ENCODE measurements around the gene ZBTB20. TPM values are rescaled to one million over a fixed set of nuclear protein-coding genes. Genes with fewer than 3 reads are reported as not detected.

Gene ZBTB20
- polyA plus RNA-seq, 1 donor from 2014 or later, result 4.8 TPM

DNA sequence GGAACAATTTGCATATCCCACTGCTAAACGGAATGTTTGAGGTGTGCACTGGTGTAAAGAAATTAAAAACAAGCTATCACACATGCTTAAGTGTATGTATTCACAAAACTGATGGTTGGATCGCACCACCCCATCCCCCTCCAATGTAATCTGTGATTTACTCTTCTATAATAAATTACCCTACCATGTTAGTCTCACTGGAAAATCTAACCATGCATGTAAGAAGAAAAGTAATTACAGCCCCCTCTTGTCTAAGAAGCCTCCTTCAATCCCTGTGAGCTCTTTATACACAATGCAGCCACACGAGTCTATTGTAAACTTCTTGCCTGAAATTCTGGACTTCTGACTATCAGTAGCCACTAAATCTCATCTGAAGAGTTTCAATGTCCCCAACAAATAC is 173.6 kb downstream of the ZBTB20 start:
- no peaks in the 10 kb centered on the region for H3K27me3 ChIP-seq (ENCODE audit: insufficient read depth, low read depth, low read length)
- no peak overlapping the region for H2AFZ ChIP-seq (ENCODE audit: low read depth, low read length)
- no peaks in the 10 kb centered on the region for H3K79me2 ChIP-seq (replicated peaks; ENCODE audit: insufficient read depth, low read length)
- H3K36me3 ChIP-seq (ENCODE audit: insufficient read depth, low read length), result no peaks in the 10 kb centered on the region
- H3K9ac ChIP-seq (ENCODE audit: low read length), result no peak overlapping the region
- TF ChIP-seq EZH2 (IDR thresholded peaks at IDR 0.05; ENCODE audit: borderline replicate concordance, insufficient read depth, low read length, poor library complexity, severe bottlenecking) (no peak), MXI1 (conservative IDR thresholded peaks at IDR 0.05; ENCODE audit: poor library complexity, severe bottlenecking) (no peak), TAF1 (IDR thresholded peaks at IDR 0.05; ENCODE audit: low read depth) (no peak), SMC3 (conservative IDR thresholded peaks at IDR 0.05; ENCODE audit: poor library complexity) (no peak), RAD21 (conservative IDR thresholded peaks at IDR 0.05) (no peak)
- TF ChIP-seq, protein P1, sequence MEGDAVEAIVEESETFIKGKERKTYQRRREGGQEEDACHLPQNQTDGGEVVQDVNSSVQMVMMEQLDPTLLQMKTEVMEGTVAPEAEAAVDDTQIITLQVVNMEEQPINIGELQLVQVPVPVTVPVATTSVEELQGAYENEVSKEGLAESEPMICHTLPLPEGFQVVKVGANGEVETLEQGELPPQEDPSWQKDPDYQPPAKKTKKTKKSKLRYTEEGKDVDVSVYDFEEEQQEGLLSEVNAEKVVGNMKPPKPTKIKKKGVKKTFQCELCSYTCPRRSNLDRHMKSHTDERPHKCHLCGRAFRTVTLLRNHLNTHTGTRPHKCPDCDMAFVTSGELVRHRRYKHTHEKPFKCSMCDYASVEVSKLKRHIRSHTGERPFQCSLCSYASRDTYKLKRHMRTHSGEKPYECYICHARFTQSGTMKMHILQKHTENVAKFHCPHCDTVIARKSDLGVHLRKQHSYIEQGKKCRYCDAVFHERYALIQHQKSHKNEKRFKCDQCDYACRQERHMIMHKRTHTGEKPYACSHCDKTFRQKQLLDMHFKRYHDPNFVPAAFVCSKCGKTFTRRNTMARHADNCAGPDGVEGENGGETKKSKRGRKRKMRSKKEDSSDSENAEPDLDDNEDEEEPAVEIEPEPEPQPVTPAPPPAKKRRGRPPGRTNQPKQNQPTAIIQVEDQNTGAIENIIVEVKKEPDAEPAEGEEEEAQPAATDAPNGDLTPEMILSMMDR (IDR thresholded peaks at IDR 0.05; ENCODE audit: poor library complexity, severe bottlenecking), result no peak
- TF ChIP-seq, protein P2, sequence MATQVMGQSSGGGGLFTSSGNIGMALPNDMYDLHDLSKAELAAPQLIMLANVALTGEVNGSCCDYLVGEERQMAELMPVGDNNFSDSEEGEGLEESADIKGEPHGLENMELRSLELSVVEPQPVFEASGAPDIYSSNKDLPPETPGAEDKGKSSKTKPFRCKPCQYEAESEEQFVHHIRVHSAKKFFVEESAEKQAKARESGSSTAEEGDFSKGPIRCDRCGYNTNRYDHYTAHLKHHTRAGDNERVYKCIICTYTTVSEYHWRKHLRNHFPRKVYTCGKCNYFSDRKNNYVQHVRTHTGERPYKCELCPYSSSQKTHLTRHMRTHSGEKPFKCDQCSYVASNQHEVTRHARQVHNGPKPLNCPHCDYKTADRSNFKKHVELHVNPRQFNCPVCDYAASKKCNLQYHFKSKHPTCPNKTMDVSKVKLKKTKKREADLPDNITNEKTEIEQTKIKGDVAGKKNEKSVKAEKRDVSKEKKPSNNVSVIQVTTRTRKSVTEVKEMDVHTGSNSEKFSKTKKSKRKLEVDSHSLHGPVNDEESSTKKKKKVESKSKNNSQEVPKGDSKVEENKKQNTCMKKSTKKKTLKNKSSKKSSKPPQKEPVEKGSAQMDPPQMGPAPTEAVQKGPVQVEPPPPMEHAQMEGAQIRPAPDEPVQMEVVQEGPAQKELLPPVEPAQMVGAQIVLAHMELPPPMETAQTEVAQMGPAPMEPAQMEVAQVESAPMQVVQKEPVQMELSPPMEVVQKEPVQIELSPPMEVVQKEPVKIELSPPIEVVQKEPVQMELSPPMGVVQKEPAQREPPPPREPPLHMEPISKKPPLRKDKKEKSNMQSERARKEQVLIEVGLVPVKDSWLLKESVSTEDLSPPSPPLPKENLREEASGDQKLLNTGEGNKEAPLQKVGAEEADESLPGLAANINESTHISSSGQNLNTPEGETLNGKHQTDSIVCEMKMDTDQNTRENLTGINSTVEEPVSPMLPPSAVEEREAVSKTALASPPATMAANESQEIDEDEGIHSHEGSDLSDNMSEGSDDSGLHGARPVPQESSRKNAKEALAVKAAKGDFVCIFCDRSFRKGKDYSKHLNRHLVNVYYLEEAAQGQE (IDR thresholded peaks at IDR 0.05; ENCODE audit: borderline replicate concordance), result no peak
- H3F3A ChIP-seq (ENCODE audit: insufficient read depth, low read length, poor library complexity, severe bottlenecking), result no peaks in the 10 kb centered on the region
- no peaks in the 10 kb centered on the region for H3K9me2 ChIP-seq (ENCODE audit: insufficient read depth, low read length)
- H3K9me3 ChIP-seq (ENCODE audit: low read length), result no peaks in the 10 kb centered on the region
- peak overlapping the region; percentile 10 for H3K4me2 ChIP-seq (ENCODE audit: low read length)
- no peak overlapping the region for H3K27ac ChIP-seq (ENCODE audit: low read length)
- H4K20me1 ChIP-seq (ENCODE audit: insufficient read depth), result no peaks in the 10 kb centered on the region
- H3K4me3 ChIP-seq (ENCODE audit: low read length), result no peak overlapping the region

- no peak overlapping the region for H3K9ac ChIP-seq (ENCODE audit: low read length)
- no peaks in the 10 kb centered on the region for H3K27me3 ChIP-seq (ENCODE audit: insufficient read depth, low read depth, low read length)
- H3K4me2 ChIP-seq (ENCODE audit: low read length), result no peak overlapping the region
- no peaks in the 10 kb centered on the region for H3K79me2 ChIP-seq (replicated peaks; ENCODE audit: insufficient read depth, low read length)
- H2AFZ ChIP-seq (ENCODE audit: low read depth, low read length), result no peak overlapping the region
- H3K9me2 ChIP-seq (ENCODE audit: insufficient read depth, low read length), result no peaks in the 10 kb centered on the region
- H3K9me3 ChIP-seq (ENCODE audit: low read length), result no peaks in the 10 kb centered on the region
- H3K36me3 ChIP-seq (ENCODE audit: insufficient read depth, low read length), result no peaks in the 10 kb centered on the region
- H3K27ac ChIP-seq (ENCODE audit: low read length), result no peak overlapping the region
- H4K20me1 ChIP-seq (ENCODE audit: insufficient read depth), result no peaks in the 10 kb centered on the region
- no peak overlapping the region for H3K4me3 ChIP-seq (ENCODE audit: low read length)
- H3F3A ChIP-seq (ENCODE audit: insufficient read depth, low read length, poor library complexity, severe bottlenecking), result no peaks in the 10 kb centered on the region
- TF ChIP-seq, protein P1 (IDR thresholded peaks at IDR 0.05; ENCODE audit: poor library complexity, severe bottlenecking), result no peak
- TF ChIP-seq RAD21 (conservative IDR thresholded peaks at IDR 0.05), result no peak
- no peak for TF ChIP-seq EP300 (conservative IDR thresholded peaks at IDR 0.05; ENCODE audit: poor library complexity, severe bottlenecking)
- TF ChIP-seq, protein P2 (IDR thresholded peaks at IDR 0.05; ENCODE audit: borderline replicate concordance), result no peak
- no peak for TF ChIP-seq TAF1 (IDR thresholded peaks at IDR 0.05; ENCODE audit: low read depth)
- TF ChIP-seq MXI1 (conservative IDR thresholded peaks at IDR 0.05; ENCODE audit: poor library complexity, severe bottlenecking), result no peak
- no peak for TF ChIP-seq POLR2AphosphoS5 (IDR thresholded peaks at IDR 0.05)
- no peak for TF ChIP-seq EZH2 (IDR thresholded peaks at IDR 0.05; ENCODE audit: borderline replicate concordance, insufficient read depth, low read length, poor library complexity, severe bottlenecking)
- no peak for TF ChIP-seq SMC3 (conservative IDR thresholded peaks at IDR 0.05; ENCODE audit: poor library complexity)
Observed at GRCh38 chr3:114967168-114967567, 179.9 kb downstream of the ZBTB20 start.

Data from neural cell (in vitro differentiated cells).